HepG2 (cell line): ENCODE data around the gene BTN1A1. TPM values are rescaled to one million over a fixed set of nuclear protein-coding genes. Genes with fewer than 3 reads are reported as not detected.
A peak's percentile ranks its signal among the peaks of the same experiment; 100 is the strongest.

Experiments used
- BCLAF1 ChIP-seq: fragments of 450-650 bp; IDR thresholded peaks from 2 replicates; pipeline ENCODE4 v1.6.1; 2017; ENCODE audit warnings: mild to moderate bottlenecking
- FOXK1 ChIP-seq: sonication (generic); formaldehyde crosslinking; IDR thresholded peaks from 2 replicates; pipeline ENCODE4 v1.4.0; 2020; ENCODE audit warnings: low read depth, missing genetic modification reagents, borderline replicate concordance
- HMG20A ChIP-seq: IDR thresholded peaks from 2 replicates; pipeline ENCODE4 v1.6.1; 2016; ENCODE audit warnings: borderline replicate concordance
- IKZF4 ChIP-seq: sonication (generic); formaldehyde crosslinking; IDR thresholded peaks from 2 replicates; pipeline ENCODE4 v1.5.1; 2020; ENCODE audit warnings: borderline replicate concordance, mild to moderate bottlenecking, low read depth, missing genetic modification reagents; ENCODE audit errors: not compliant biosample characterization
- MEIS2 ChIP-seq: sonication (generic); formaldehyde crosslinking; IDR thresholded peaks from 2 replicates; pipeline ENCODE4 v1.9.0; 2021; ENCODE audit warnings: mild to moderate bottlenecking, missing genetic modification reagents
- MTA1 ChIP-seq: sonication (generic); formaldehyde crosslinking; IDR thresholded peaks from 2 replicates; pipeline ENCODE4 v1.4.0; 2020; ENCODE audit warnings: missing genetic modification reagents, mild to moderate bottlenecking, borderline replicate concordance
- POGZ ChIP-seq: sonication (generic); formaldehyde crosslinking; IDR thresholded peaks from 2 replicates; pipeline ENCODE4 v1.4.0; 2020; ENCODE audit warnings: mild to moderate bottlenecking, missing genetic modification reagents
- SRF ChIP-seq: IDR thresholded peaks from 2 replicates; pipeline ENCODE4 v1.6.1; 2011; ENCODE audit warnings: mild to moderate bottlenecking, low read depth, low read length, moderate library complexity
- THYN1 ChIP-seq: sonication (generic); formaldehyde crosslinking; IDR thresholded peaks from 2 replicates; pipeline ENCODE4 v1.8.1; 2023; ENCODE audit warnings: low read depth, mild to moderate bottlenecking, moderate library complexity, missing genetic modification reagents, borderline replicate concordance
- ZBTB1 ChIP-seq: sonication (generic); formaldehyde crosslinking; IDR thresholded peaks from 2 replicates; pipeline ENCODE4 v1.4.0; 2020; ENCODE audit warnings: missing genetic modification reagents, borderline replicate concordance
- ZFP37 ChIP-seq: sonication (generic); formaldehyde crosslinking; IDR thresholded peaks from 2 replicates; pipeline ENCODE4 v1.4.0; 2020; ENCODE audit warnings: missing genetic modification reagents, borderline replicate concordance
- ZNF543 ChIP-seq: sonication (generic); formaldehyde crosslinking; IDR thresholded peaks from 2 replicates; pipeline ENCODE4 v1.4.0; 2020; ENCODE audit warnings: mild to moderate bottlenecking, missing genetic modification reagents
- ZNF557 ChIP-seq: sonication (generic); formaldehyde crosslinking; IDR thresholded peaks from 2 replicates; pipeline ENCODE4 v1.4.0; 2020; ENCODE audit warnings: missing genetic modification reagents
- ZNF572 ChIP-seq: sonication (generic); formaldehyde crosslinking; IDR thresholded peaks from 2 replicates; pipeline ENCODE4 v1.5.1; 2020; ENCODE audit warnings: mild to moderate bottlenecking, missing genetic modification reagents
- ZNF691 ChIP-seq: sonication (generic); formaldehyde crosslinking; IDR thresholded peaks from 2 replicates; pipeline ENCODE4 v1.4.0; 2020; ENCODE audit warnings: missing genetic modification reagents, low read depth, mild to moderate bottlenecking, borderline replicate concordance
- ZNF704 ChIP-seq: sonication (generic); formaldehyde crosslinking; IDR thresholded peaks from 2 replicates; pipeline ENCODE4 v1.8.1; 2023; ENCODE audit warnings: mild to moderate bottlenecking, inconsistent platforms, moderate library complexity, missing genetic modification reagents, borderline replicate concordance
- ZNF747 ChIP-seq: sonication (generic); formaldehyde crosslinking; IDR thresholded peaks from 2 replicates; pipeline ENCODE4 v1.8.1; 2023; ENCODE audit warnings: missing genetic modification reagents, mild to moderate bottlenecking, borderline replicate concordance
- ZNF883 ChIP-seq: sonication (generic); formaldehyde crosslinking; IDR thresholded peaks from 2 replicates; pipeline ENCODE4 v1.5.1; 2020; ENCODE audit warnings: mild to moderate bottlenecking, missing genetic modification reagents; ENCODE audit errors: not compliant biosample characterization
- polyA plus RNA-seq, 8 experiments: library from polyadenylated mRNA; depleted of rRNA in 3 of 8; stranded (reverse) in 7 of 8; unstranded in 1 of 8; fragments of >200 nt; fragmentation: Illumina TruSeq in 4 of 8; extraction: Trizol in 4 of 8; gene quantifications; 2 replicates each; pipeline versions ENCODE4 v1.2.1 to v1.2.3, GENCODE V29; 2011 to 2016; ENCODE audit warnings: low read depth in 4 of 8, missing spikeins in 1 of 8, mixed read lengths in 1 of 8; ENCODE audit not compliant: insufficient read depth in 1 of 8
- total RNA-seq, 5 experiments: library from RNA; depleted of rRNA; stranded (reverse); fragments of >200 nt; fragmentation: Illumina TruSeq; extraction: Trizol; gene quantifications; 2 replicates each; pipeline ENCODE4 v1.2.3, GENCODE V29; 2016; ENCODE audit warnings: low read depth in 1 of 5
- TF ChIP-seq, protein P1 (sequence below): IDR thresholded peaks from 2 replicates; pipeline ENCODE4 v1.6.1; 2018; ENCODE audit warnings: missing genetic modification reagents
- TF ChIP-seq, protein P2 (sequence below): sonication (generic); formaldehyde crosslinking; IDR thresholded peaks from 2 replicates; pipeline ENCODE4 v1.8.0; 2022; ENCODE audit warnings: missing genetic modification reagents, mild to moderate bottlenecking, borderline replicate concordance

BTN1A1 gene
- total and polyA plus RNA-seq, 2 of the 13 experiments (the other 11 are each of a cell fraction or from before 2014, with no cell fraction given), result 0.04 TPM; not detected in 1

DNA sequence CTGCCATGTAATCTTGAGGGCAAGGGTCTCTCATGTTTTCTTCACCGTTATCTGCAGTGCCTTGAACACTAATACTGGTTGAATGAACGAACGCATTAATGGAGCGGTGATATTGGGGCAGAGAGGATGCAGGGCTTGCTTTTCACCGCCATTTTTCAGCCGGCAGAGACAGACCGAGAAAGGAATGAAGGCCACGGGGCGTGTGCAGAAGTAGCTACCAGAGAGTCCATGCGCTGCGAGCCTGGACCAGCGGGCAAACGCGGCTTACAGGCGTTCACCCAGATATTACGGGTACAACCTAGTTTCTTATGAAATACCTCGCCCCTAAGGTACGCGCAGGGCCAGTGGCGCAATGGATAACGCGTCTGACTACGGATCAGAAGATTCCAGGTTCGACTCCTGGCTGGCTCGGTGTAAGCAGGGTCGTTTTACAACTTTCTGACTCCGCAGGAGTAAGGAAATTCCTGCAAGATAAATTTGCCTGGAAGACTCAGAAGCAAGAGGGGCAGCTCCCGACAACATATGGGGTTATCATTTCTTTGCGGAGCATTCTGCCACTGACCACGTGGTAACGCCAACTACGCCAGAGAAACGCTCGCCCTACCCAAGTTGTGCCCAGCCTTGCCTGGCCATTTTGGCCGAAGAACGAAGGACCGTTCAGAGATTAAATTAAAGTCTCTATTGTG lies 37.2 kb downstream of the BTN1A1 start (continued):
- TF ChIP-seq BCLAF1 (no peak), ZNF883 (peak; percentile 51), HMG20A (peak; percentile 63), ZNF557 (peak; percentile 93; the same call in 1 of the 2 replicates), MTA1 (CRISPR knock-in tag) (peak; percentile 94; the same call in 1 of the 2 replicates), ZNF704 (CRISPR knock-in tag) (peak; percentile 75; the same call in 1 of the 2 replicates), ZNF691 (CRISPR knock-in tag) (peak; percentile 60; the same call in 1 of the 2 replicates), ZFP37 (CRISPR knock-in tag) (no peak), SRF (peak; percentile 5; the same call in 1 of the 2 replicates), MEIS2 (CRISPR knock-in tag) (peak; percentile 65), FOXK1 (CRISPR knock-in tag) (peak; percentile 88; the same call in 1 of the 2 replicates), ZBTB1 (CRISPR knock-in tag) (no peak), THYN1 (no peak), POGZ (CRISPR knock-in tag) (peak; percentile 83), ZNF747 (CRISPR knock-in tag) (0 out of 2 replicates have a peak, but pooled peaks have one; percentile 55), ZNF572 (CRISPR knock-in tag) (peak; percentile 94; the same call in 1 of the 2 replicates), ZNF543 (CRISPR knock-in tag) (peak; percentile 88), IKZF4 (CRISPR knock-in tag) (no peak)
- TF ChIP-seq, protein P1, sequence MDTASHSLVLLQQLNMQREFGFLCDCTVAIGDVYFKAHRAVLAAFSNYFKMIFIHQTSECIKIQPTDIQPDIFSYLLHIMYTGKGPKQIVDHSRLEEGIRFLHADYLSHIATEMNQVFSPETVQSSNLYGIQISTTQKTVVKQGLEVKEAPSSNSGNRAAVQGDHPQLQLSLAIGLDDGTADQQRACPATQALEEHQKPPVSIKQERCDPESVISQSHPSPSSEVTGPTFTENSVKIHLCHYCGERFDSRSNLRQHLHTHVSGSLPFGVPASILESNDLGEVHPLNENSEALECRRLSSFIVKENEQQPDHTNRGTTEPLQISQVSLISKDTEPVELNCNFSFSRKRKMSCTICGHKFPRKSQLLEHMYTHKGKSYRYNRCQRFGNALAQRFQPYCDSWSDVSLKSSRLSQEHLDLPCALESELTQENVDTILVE (CRISPR knock-in tag), result peak; percentile 76
- TF ChIP-seq, protein P2, sequence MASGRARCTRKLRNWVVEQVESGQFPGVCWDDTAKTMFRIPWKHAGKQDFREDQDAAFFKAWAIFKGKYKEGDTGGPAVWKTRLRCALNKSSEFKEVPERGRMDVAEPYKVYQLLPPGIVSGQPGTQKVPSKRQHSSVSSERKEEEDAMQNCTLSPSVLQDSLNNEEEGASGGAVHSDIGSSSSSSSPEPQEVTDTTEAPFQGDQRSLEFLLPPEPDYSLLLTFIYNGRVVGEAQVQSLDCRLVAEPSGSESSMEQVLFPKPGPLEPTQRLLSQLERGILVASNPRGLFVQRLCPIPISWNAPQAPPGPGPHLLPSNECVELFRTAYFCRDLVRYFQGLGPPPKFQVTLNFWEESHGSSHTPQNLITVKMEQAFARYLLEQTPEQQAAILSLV (CRISPR knock-in tag), result 0 out of 2 replicates have a peak, but pooled peaks have one; percentile 22
